Mesothelial cell of epicardium (in vitro differentiated cells): ENCODE measurements around the gene NCK1. TPM values are rescaled to one million over a fixed set of nuclear protein-coding genes. Genes with fewer than 3 reads are reported as not detected.

Experiments
- DNase-seq, 2 experiments: peaks; one replicate each; pipeline ENCODE4 v3.0.0; 2021; ENCODE audit warnings: low spot score in 2 of 2; ENCODE audit not compliant: unreplicated experiment in 2 of 2
- H3K27ac Mint-ChIP-seq: 2 replicates; pipeline ENCODE4 v1.8.0; 2021; ENCODE audit warnings: mixed read lengths
- H3K27me3 Mint-ChIP-seq: 2 replicates; pipeline ENCODE4 v1.8.0; 2021; ENCODE audit warnings: low read depth, mixed read lengths
- H3K36me3 Mint-ChIP-seq: 2 replicates; pipeline ENCODE4 v1.8.0; 2021; ENCODE audit warnings: mixed read lengths
- H3K4me1 Mint-ChIP-seq: 2 replicates; pipeline ENCODE4 v1.8.0; 2021; ENCODE audit warnings: mixed read lengths
- H3K4me3 Mint-ChIP-seq: 2 replicates; pipeline ENCODE4 v1.8.0; 2021; ENCODE audit warnings: mild to moderate bottlenecking, moderate library complexity, mixed read lengths
- H3K9me3 Mint-ChIP-seq: 2 replicates; pipeline ENCODE4 v1.8.0; 2021; ENCODE audit warnings: mixed read lengths
- CTCF ChIP-seq: fragments of 200-600 bp; sonication (generic); IDR thresholded peaks from one replicate; pipeline ENCODE4 v1.5.0; 2021; ENCODE audit warnings: antibody characterized with exemption; ENCODE audit not compliant: unreplicated experiment
- total RNA-seq: library from RNA; stranded (reverse); gene quantifications from 3 replicates; pipeline ENCODE4 v1.2.1, GENCODE V29; 2021

NCK1 gene
- total RNA-seq, 1 donor from 2014 or later, result 27.9 TPM

- Mint-ChIP-seq H3K36me3 (peaks cover 23% of the 10 kb centered on the region), H3K27ac (no peak overlapping the region), H3K9me3 (peaks cover 21% of the 10 kb centered on the region), H3K4me1 (no peaks in the 10 kb centered on the region), H3K27me3 (no peaks in the 10 kb centered on the region), H3K4me3 (no peak overlapping the region)
- no peak for DNase-seq
- TF ChIP-seq CTCF, result no peak
Measured at GRCh38 chr3:136852180-136852579, 9.8 kb upstream of the NCK1 start.

GRCh38 chr3:136856665-136857064 is 5.3 kb upstream of the NCK1 start:
- H3K27me3 Mint-ChIP-seq, result no peaks in the 10 kb centered on the region
- TF ChIP-seq CTCF, result no peak
- no peak overlapping the region for H3K27ac Mint-ChIP-seq
- H3K4me3 Mint-ChIP-seq, result no peak overlapping the region
- no peak for DNase-seq
- peaks cover 17% of the 10 kb centered on the region for H3K4me1 Mint-ChIP-seq
- peaks cover 22% of the 10 kb centered on the region for H3K9me3 Mint-ChIP-seq
- peaks cover 30% of the 10 kb centered on the region for H3K36me3 Mint-ChIP-seq

GRCh38 chr3:136858381-136858780 is 3.6 kb upstream of the NCK1 start:
- peaks cover 30% of the 10 kb centered on the region for H3K36me3 Mint-ChIP-seq
- TF ChIP-seq CTCF, result no peak
- no peaks in the 10 kb centered on the region for H3K27me3 Mint-ChIP-seq
- H3K4me1 Mint-ChIP-seq, result peaks cover 26% of the 10 kb centered on the region
- no peak for DNase-seq
- H3K4me3 Mint-ChIP-seq, result no peak overlapping the region
- no peak overlapping the region for H3K27ac Mint-ChIP-seq
- peaks cover 22% of the 10 kb centered on the region for H3K9me3 Mint-ChIP-seq

GRCh38 chr3:136860541-136860940 is 1.5 kb upstream of the NCK1 start:
- Mint-ChIP-seq H3K36me3 (peaks cover 22% of the 10 kb centered on the region), H3K4me3 (peak overlapping the region; percentile 89), H3K27me3 (no peaks in the 10 kb centered on the region), H3K9me3 (peaks cover 16% of the 10 kb centered on the region), H3K27ac (peak overlapping the region; percentile 96), H3K4me1 (peaks cover 29% of the 10 kb centered on the region)
- DNase-seq, result no peak
- TF ChIP-seq CTCF, result no peak

GRCh38 chr3:136862617-136863322 is 762 bp downstream of the NCK1 start:
- Mint-ChIP-seq H3K27ac (peak overlapping the region; percentile 96), H3K9me3 (no peaks in the 10 kb centered on the region), H3K4me1 (peaks cover 42% of the 10 kb centered on the region), H3K27me3 (no peaks in the 10 kb centered on the region), H3K4me3 (peak overlapping the region; percentile 89), H3K36me3 (peaks cover 10% of the 10 kb centered on the region)
- peak in 1 of 2 experiments; percentile 21 for DNase-seq
- TF ChIP-seq CTCF, result no peak
